ENCODE data around the gene PCBD2. TPM values are rescaled to one million over a fixed set of nuclear protein-coding genes. Genes with fewer than 3 reads are reported as not detected.

Gene PCBD2
- total and polyA plus RNA-seq, 2 donors (not counting 1 experiment from before 2014, with no cell fraction given), result 6.1 to 15.7 TPM

DNA sequence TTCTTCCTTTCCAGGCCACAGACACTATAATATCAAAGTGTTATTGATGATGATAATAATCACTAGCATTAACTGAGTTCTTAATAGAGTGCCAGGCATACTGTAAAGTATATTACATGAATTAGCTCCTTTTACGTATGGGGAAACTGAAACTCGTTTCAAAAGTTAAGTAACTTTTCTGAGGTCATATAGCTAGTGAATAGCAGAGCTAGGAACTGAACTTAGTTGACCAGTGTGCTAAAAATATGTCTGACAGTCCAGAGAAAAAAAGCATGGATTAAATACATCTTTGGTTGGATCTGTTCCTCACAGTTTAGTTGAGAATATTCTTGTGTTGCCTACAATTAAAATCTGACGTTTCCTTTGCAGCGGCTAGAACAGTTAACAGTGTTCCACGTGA lies 44.4 kb downstream of the PCBD2 start:
- peaks cover 3 to 10% (median 6%) of the 10 kb centered on the region in 3 donors for H3K9me3 ChIP-seq (ENCODE audit: control extremely low read depth in 1 of 3, control insufficient read depth in 2 of 3, insufficient read depth in 1 of 3, low read length in 2 of 3)
- ChIA-PET POLR2A (no interaction called here), CTCF (interaction anchor here (1.7 kb wide), 1 partner anchor 32 kb away, joined by 3 read pairs; no protein-coding TSS in a partner anchor)
- H2AFZ ChIP-seq (ENCODE audit: insufficient read depth, low read depth, low read length, poor library complexity, severe bottlenecking), result no peak overlapping the region
- no peaks in the 10 kb centered on the region for H3K27me3 Mint-ChIP-seq
- H3K9ac ChIP-seq (ENCODE audit: low read length), result no peak overlapping the region
- intact Hi-C loops (cut with micrococcal nuclease), result no loop called here
- no peaks in the 10 kb centered on the region for H3K36me3 ChIP-seq (replicated peaks in 1 of 2; ENCODE audit: control extremely low read depth in 1 of 2, control insufficient read depth in 1 of 2, extremely low read depth in 1 of 2, insufficient read depth in 2 of 2, low read length in 1 of 2)
- H3K79me2 ChIP-seq (ENCODE audit: control insufficient read depth, insufficient read depth, low read length), result no peaks in the 10 kb centered on the region
- no peak overlapping the region for H3K4me2 ChIP-seq (replicated peaks; ENCODE audit: low read depth, low read length, poor library complexity, severe bottlenecking)
- no peak overlapping the region for H3K4me3 Mint-ChIP-seq
- ATAC-seq (ENCODE audit: low read depth) (no peak), DNase-seq (no peak)
- H3K4me3 ChIP-seq (ENCODE audit: control extremely low read depth in 1 of 5, extremely low read depth in 1 of 5, insufficient read depth in 1 of 5, low read depth in 2 of 5, low read length in 4 of 5), result no peak overlapping the region
- H3K4me1 Mint-ChIP-seq, result no peaks in the 10 kb centered on the region
- H3K27ac Mint-ChIP-seq, result no peak overlapping the region
- no peaks in the 10 kb centered on the region for H4K20me1 ChIP-seq (ENCODE audit: control insufficient read depth, insufficient read depth, low read length, poor library complexity, severe bottlenecking)
- H3K4me1 ChIP-seq (ENCODE audit: control insufficient read depth in 2 of 2, insufficient read depth in 2 of 2, low read length in 2 of 2), result no peaks in the 10 kb centered on the region
- peaks cover 4% of the 10 kb centered on the region for H3K9me3 Mint-ChIP-seq (ENCODE audit: insufficient read depth)
- WGBS (ENCODE audit: insufficient coverage), result 88% methylated on average over 3 of the region's 5 CpGs
- no peak for TF ChIP-seq EZH2 (IDR thresholded peaks at IDR 0.05; ENCODE audit: borderline replicate concordance, insufficient read depth, low read depth, low read length, poor library complexity, severe bottlenecking)
- TF ChIP-seq, protein P1, sequence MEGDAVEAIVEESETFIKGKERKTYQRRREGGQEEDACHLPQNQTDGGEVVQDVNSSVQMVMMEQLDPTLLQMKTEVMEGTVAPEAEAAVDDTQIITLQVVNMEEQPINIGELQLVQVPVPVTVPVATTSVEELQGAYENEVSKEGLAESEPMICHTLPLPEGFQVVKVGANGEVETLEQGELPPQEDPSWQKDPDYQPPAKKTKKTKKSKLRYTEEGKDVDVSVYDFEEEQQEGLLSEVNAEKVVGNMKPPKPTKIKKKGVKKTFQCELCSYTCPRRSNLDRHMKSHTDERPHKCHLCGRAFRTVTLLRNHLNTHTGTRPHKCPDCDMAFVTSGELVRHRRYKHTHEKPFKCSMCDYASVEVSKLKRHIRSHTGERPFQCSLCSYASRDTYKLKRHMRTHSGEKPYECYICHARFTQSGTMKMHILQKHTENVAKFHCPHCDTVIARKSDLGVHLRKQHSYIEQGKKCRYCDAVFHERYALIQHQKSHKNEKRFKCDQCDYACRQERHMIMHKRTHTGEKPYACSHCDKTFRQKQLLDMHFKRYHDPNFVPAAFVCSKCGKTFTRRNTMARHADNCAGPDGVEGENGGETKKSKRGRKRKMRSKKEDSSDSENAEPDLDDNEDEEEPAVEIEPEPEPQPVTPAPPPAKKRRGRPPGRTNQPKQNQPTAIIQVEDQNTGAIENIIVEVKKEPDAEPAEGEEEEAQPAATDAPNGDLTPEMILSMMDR (IDR thresholded peaks at IDR 0.05), result no peak
- no peak overlapping the region for H3K27ac ChIP-seq (ENCODE audit: low read length in 2 of 2)
- no peaks in the 10 kb centered on the region for H3K27me3 ChIP-seq (replicated peaks in 1 of 4; ENCODE audit: control extremely low read depth in 1 of 4, control insufficient read depth in 3 of 4, insufficient read depth in 4 of 4, low read length in 3 of 4)

DNA sequence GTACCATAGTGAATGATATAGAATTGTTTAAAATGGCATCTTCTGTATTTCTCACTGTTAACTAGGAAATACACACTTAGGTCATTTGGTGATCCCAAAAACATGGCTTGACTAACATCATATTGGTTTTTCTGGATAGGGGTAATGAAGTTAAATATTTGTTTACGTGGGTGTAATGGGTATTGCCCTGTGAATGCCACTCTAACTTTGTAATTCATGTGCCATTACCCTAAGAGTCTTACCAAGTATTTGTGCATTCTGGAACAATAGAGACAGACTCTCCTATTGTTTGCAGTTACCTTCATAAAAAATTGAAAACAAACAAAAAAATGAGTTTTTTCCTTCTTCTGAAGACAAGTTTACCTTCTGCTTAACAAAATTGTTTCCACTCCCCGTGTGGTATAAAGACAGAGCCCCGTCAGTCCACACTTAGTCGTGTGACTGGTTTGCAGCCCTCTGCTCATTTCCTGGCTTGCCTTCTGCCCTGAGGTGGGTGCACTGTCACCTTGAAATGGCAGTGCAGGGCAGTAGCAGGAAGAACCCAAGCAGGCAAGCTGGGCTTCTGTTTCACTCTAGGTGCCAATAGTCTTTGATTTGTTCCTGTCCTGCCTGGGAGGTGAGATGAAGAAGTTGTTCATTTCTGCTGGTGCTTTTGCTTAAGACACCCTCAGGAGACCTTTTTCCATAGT lies 53.1 kb downstream of the PCBD2 start:
- CTCF ChIA-PET, result no interaction called here
- H3K27ac ChIP-seq (ENCODE audit: low read length in 2 of 2), result no peak overlapping the region
- H3K79me2 ChIP-seq (ENCODE audit: control insufficient read depth, insufficient read depth, low read length), result no peaks in the 10 kb centered on the region
- no peak overlapping the region for H3K9ac ChIP-seq (ENCODE audit: low read length)
- H3K4me1 ChIP-seq (ENCODE audit: control insufficient read depth in 2 of 2, insufficient read depth in 2 of 2, low read length in 2 of 2), result no peaks in the 10 kb centered on the region
- Mint-ChIP-seq H3K27ac (no peak overlapping the region), H3K9me3 (ENCODE audit: insufficient read depth) (peaks cover 3% of the 10 kb centered on the region), H3K27me3 (no peaks in the 10 kb centered on the region), H3K4me1 (no peaks in the 10 kb centered on the region), H3K4me3 (no peak overlapping the region)
- no peak overlapping the region for H3K4me3 ChIP-seq (ENCODE audit: control extremely low read depth in 1 of 5, extremely low read depth in 1 of 5, insufficient read depth in 1 of 5, low read depth in 2 of 5, low read length in 4 of 5)
- peaks cover 2 to 11% of the 10 kb centered on the region in 2 experiments for H3K36me3 ChIP-seq (replicated peaks in 1 of 2; ENCODE audit: control extremely low read depth in 1 of 2, control insufficient read depth in 1 of 2, extremely low read depth in 1 of 2, insufficient read depth in 2 of 2, low read length in 1 of 2)
- no peak for DNase-seq
- no peak overlapping the region for H2AFZ ChIP-seq (ENCODE audit: insufficient read depth, low read depth, low read length, poor library complexity, severe bottlenecking)
- H3K9me3 ChIP-seq (ENCODE audit: control extremely low read depth in 1 of 3, control insufficient read depth in 2 of 3, insufficient read depth in 1 of 3, low read length in 2 of 3), result peaks cover 5 to 21% (median 8%) of the 10 kb centered on the region in 3 donors
- no peaks in the 10 kb centered on the region for H4K20me1 ChIP-seq (ENCODE audit: control insufficient read depth, insufficient read depth, low read length, poor library complexity, severe bottlenecking)
- no peak for ATAC-seq (ENCODE audit: low read depth)
- no peaks in the 10 kb centered on the region for H3K27me3 ChIP-seq (replicated peaks in 1 of 4; ENCODE audit: control extremely low read depth in 1 of 4, control insufficient read depth in 3 of 4, insufficient read depth in 4 of 4, low read length in 3 of 4)
- no peak overlapping the region for H3K4me2 ChIP-seq (replicated peaks; ENCODE audit: low read depth, low read length, poor library complexity, severe bottlenecking)
- TF ChIP-seq EZH2 (IDR thresholded peaks at IDR 0.05; ENCODE audit: borderline replicate concordance, insufficient read depth, low read depth, low read length, poor library complexity, severe bottlenecking), result no peak
- TF ChIP-seq, protein P1 (IDR thresholded peaks at IDR 0.05), result no peak
- WGBS (ENCODE audit: insufficient coverage), result 94% methylated on average over 4 of the region's 4 CpGs
- intact Hi-C loops (cut with micrococcal nuclease), result no loop called here
- POLR2A ChIA-PET, result no interaction called here

All from B cell (primary cell).